Hepatocyte (in vitro differentiated cells): Measurements from ENCODE around the gene INPP5K.

ENCODE experiments used
- EZH2 ChIP-seq: fragments of 200-600 bp; sonication (generic); IDR thresholded peaks from 2 replicates; pipeline ENCODE4 v1.6.1; 2016; ENCODE audit warnings: antibody characterized with exemption, mild to moderate bottlenecking, borderline replicate concordance
- TF ChIP-seq, protein P1 (sequence below): fragments of 200-600 bp; sonication (generic); IDR thresholded peaks from 2 replicates; pipeline ENCODE4 v1.5.1; 2016; ENCODE audit warnings: antibody characterized with exemption, mild to moderate bottlenecking; ENCODE audit not compliant: poor library complexity

DNA sequence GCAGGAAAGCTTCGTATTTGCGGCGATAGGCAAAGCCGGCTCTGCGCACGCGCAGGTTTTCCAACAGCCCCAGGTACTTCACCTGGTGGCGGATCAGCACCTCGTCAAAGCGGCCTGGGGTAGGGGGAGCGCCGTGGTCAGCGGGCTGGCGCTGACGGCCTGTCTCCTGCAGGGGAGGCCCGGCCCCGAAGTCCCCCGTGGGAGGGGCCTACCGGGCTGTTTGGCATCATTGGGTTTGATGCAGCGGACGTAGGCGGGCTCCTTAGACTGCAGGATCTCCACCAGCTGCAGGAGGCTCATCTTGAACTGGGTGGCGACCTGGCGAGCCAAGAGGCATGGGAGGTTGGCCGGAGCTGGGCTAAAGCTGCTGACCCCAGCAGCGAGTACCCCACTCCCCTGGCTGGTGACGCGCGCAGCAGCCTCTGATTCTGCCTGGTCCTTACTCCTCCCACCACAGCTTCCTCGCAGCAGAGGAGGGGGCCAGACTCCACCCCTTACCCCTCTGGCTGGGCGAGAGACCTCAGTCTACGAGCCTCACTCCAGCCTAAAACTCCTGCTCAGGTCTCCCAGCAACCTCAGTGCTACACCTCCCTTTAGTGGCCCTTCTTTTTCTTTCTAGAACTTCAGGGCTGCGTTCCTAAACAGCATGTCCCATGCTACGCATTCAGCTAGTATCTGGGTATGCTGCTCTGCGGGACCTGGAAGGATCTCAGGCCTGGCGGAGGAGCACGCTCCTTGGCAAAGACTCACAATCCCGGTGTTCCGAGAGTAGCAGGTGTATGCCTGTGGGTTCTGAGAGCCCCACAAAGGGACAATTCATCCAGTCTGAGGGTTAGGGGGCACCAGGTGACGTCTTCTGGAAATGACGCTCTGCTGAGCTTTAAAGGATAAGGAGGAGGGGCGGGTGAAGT is 44.2 kb downstream of the INPP5K start:
- TF ChIP-seq, protein P1, sequence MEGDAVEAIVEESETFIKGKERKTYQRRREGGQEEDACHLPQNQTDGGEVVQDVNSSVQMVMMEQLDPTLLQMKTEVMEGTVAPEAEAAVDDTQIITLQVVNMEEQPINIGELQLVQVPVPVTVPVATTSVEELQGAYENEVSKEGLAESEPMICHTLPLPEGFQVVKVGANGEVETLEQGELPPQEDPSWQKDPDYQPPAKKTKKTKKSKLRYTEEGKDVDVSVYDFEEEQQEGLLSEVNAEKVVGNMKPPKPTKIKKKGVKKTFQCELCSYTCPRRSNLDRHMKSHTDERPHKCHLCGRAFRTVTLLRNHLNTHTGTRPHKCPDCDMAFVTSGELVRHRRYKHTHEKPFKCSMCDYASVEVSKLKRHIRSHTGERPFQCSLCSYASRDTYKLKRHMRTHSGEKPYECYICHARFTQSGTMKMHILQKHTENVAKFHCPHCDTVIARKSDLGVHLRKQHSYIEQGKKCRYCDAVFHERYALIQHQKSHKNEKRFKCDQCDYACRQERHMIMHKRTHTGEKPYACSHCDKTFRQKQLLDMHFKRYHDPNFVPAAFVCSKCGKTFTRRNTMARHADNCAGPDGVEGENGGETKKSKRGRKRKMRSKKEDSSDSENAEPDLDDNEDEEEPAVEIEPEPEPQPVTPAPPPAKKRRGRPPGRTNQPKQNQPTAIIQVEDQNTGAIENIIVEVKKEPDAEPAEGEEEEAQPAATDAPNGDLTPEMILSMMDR = no peak
- TF ChIP-seq EZH2 = no peak
